Endothelial cell of umbilical vein (primary cell): ENCODE measurements around the gene SERTAD1. TPM values are rescaled to one million over a fixed set of nuclear protein-coding genes. Genes with fewer than 3 reads are reported as not detected.

Experiments
- BruUV-seq: library from RNA; stranded (reverse); fragments of 400-500 nt; replicated peaks from 2 replicates; lab custom pipeline; 2021; lab: Mats Ljungman, UMichigan
- CTCF ChIA-PET: fragments of 300-600, 350-600 bp; sonication (Branson Sonifier 250); formaldehyde crosslinking; loops from one replicate; lab custom pipeline; 2021; ENCODE audit warnings: antibody characterized with exemption, inconsistent platforms; lab: Charles Lee
- POLR2A ChIA-PET: fragments of 300-600, 350-600 bp; sonication (Branson Sonifier 250); formaldehyde crosslinking; loops from one replicate; lab custom pipeline; 2021; ENCODE audit warnings: antibody characterized with exemption, inconsistent platforms; lab: Charles Lee
- DNase-seq: peaks from one replicate; pipeline ENCODE4 v3.0.0-alpha.2; 2011; ENCODE audit warnings: low read depth, low spot score
- FAIRE-seq: peaks from 2 replicates; lab custom pipeline; 2011; peaks lifted over from hg19 to GRCh38; lab: Jason Lieb, UNC
- H2AFZ ChIP-seq: 2 replicates; pipeline ENCODE4 v1.6.0; 2012; ENCODE audit warnings: low read depth, low read length, control low read depth, inconsistent platforms
- H3K27ac ChIP-seq: 2 replicates; pipeline ENCODE4 v1.5.1; 2011; ENCODE audit warnings: low read depth, mild to moderate bottlenecking, control low read depth, low read length, moderate library complexity; ENCODE audit not compliant: insufficient read depth
- H3K27me3 ChIP-seq, 2 experiments: 2 replicates each; pipeline versions ENCODE4 v1.6.0 to v1.6.1; 2011; ENCODE audit warnings: low read length in 2 of 2, mixed read lengths in 1 of 2; ENCODE audit not compliant: control insufficient read depth in 2 of 2, insufficient read depth in 2 of 2
- H3K36me3 ChIP-seq, 2 experiments: 2 replicates in 1 of 2; 3 replicates in 1 of 2; pipeline ENCODE4 v1.5.1; 2011; ENCODE audit warnings: low read length in 2 of 2, mild to moderate bottlenecking in 1 of 2, moderate library complexity in 1 of 2; ENCODE audit not compliant: control insufficient read depth in 2 of 2, insufficient read depth in 2 of 2; ENCODE audit errors: extremely low read depth in 1 of 2
- H3K4me1 ChIP-seq: 3 replicates; pipeline ENCODE4 v1.5.1; 2011; ENCODE audit warnings: mild to moderate bottlenecking, low read length; ENCODE audit not compliant: control insufficient read depth, insufficient read depth; ENCODE audit errors: extremely low read depth
- H3K4me2 ChIP-seq: 2 replicates; pipeline ENCODE4 v1.6.1; 2011; ENCODE audit warnings: low read length, control low read depth, mixed read lengths; ENCODE audit not compliant: insufficient read depth
- H3K4me3 ChIP-seq, 3 experiments: fragments of 200-600 bp in 1 of 3; sonication (generic), shearing (Covaris generic) in 1 of 3; replicated peaks in 1 of 3; 2 replicates each; pipeline ENCODE4 v1.5.1; 2011 to 2016; ENCODE audit warnings: control low read depth in 3 of 3, low read length in 3 of 3, mild to moderate bottlenecking in 2 of 3, inconsistent platforms in 1 of 3, low read depth in 1 of 3, moderate library complexity in 1 of 3; ENCODE audit not compliant: insufficient read depth in 1 of 3
- H3K79me2 ChIP-seq: 2 replicates; pipeline ENCODE4 v1.6.0; 2012; ENCODE audit warnings: low read length, inconsistent platforms; ENCODE audit not compliant: control insufficient read depth, insufficient read depth
- H3K9ac ChIP-seq: replicated peaks from 2 replicates; pipeline ENCODE3; 2011; ENCODE audit warnings: low read length, control low read depth; ENCODE audit not compliant: insufficient read depth; ENCODE audit errors: extremely low read depth
- H3K9me1 ChIP-seq: replicated peaks from 3 replicates; pipeline ENCODE4 v1.6.0; 2011; ENCODE audit warnings: mild to moderate bottlenecking, low read length; ENCODE audit not compliant: control insufficient read depth, insufficient read depth; ENCODE audit errors: extremely low read depth
- H3K9me3 ChIP-seq: replicated peaks from 2 replicates; pipeline ENCODE4 v1.5.1; 2012; ENCODE audit warnings: low read length, inconsistent platforms; ENCODE audit not compliant: control insufficient read depth, insufficient read depth
- H4K20me1 ChIP-seq: replicated peaks from 2 replicates; pipeline ENCODE3; 2011; ENCODE audit warnings: mild to moderate bottlenecking, low read length; ENCODE audit not compliant: control insufficient read depth, insufficient read depth; ENCODE audit errors: extremely low read depth
- EZH2 ChIP-seq: IDR thresholded peaks from 2 replicates; pipeline ENCODE4 v1.6.1; 2012; ENCODE audit warnings: borderline replicate concordance, low read depth, mild to moderate bottlenecking, moderate library complexity, low read length, inconsistent platforms; ENCODE audit not compliant: severe bottlenecking
- FOS ChIP-seq: IDR thresholded peaks from 2 replicates; pipeline ENCODE4 v1.6.1; 2011; ENCODE audit warnings: mild to moderate bottlenecking, low read length, moderate library complexity, borderline replicate concordance; ENCODE audit not compliant: insufficient read depth
- GATA2 ChIP-seq: IDR thresholded peaks from 2 replicates; pipeline ENCODE4 v1.7.0; 2011; ENCODE audit warnings: low read depth, mild to moderate bottlenecking, moderate library complexity, mixed read lengths, low read length; ENCODE audit not compliant: insufficient read length, insufficient read depth
- JUN ChIP-seq: IDR thresholded peaks from 2 replicates; pipeline ENCODE4 v1.6.1; 2011; ENCODE audit warnings: borderline replicate concordance, low read depth; ENCODE audit not compliant: insufficient read length, insufficient read depth
- MAX ChIP-seq: IDR thresholded peaks from 2 replicates; pipeline ENCODE4 v1.6.1; 2011; ENCODE audit not compliant: insufficient read depth, insufficient read length
- MYC ChIP-seq: IDR thresholded peaks from one replicate; pipeline ENCODE4 v1.6.1; 2011; ENCODE audit warnings: mild to moderate bottlenecking, low read depth, low read length
- POLR2A ChIP-seq: IDR thresholded peaks from 2 replicates; pipeline ENCODE4 v1.6.1; 2012; ENCODE audit warnings: low read depth, mild to moderate bottlenecking, control low read depth, low read length
- POLR2AphosphoS5 ChIP-seq: IDR thresholded peaks from 2 replicates; pipeline ENCODE4 v1.6.1; 2012; ENCODE audit warnings: low read depth, mild to moderate bottlenecking, control low read depth, low read length, moderate library complexity; ENCODE audit not compliant: insufficient read depth
- dilution Hi-C: fragments of 300-500 bp; cut with MboI; formaldehyde crosslinking; loops from one replicate; pipeline ENCODE4 v1.15.0; 2019; ENCODE audit warnings: low sequenced_read_pairs; ENCODE audit not compliant: extremely low pct_ligation_motif_present
- intact Hi-C: fragments of 100-400 bp; cut with micrococcal nuclease; formaldehyde crosslinking; loops from one replicate; pipeline ENCODE4 v1.10.0; 2022
- polyA plus RNA-seq, 4 experiments: library from polyadenylated mRNA; depleted of rRNA in 3 of 4; stranded (reverse) in 3 of 4; unstranded in 1 of 4; fragments of >200 nt; gene quantifications; 2 replicates each; pipeline versions ENCODE4 v1.2.1 to v1.2.3, GENCODE V29; 2011 to 2012; ENCODE audit warnings: missing spikeins in 1 of 4
- total RNA-seq: library from RNA; stranded (reverse); gene quantifications from 2 replicates; pipeline ENCODE4 v1.2.3, GENCODE V29; 2021
- TF ChIP-seq, protein P1 (sequence below), 2 donors: IDR thresholded peaks; 1 replicate in 1 of 2; 2 replicates in 1 of 2; pipeline ENCODE4 v1.5.1; 2011; ENCODE audit warnings: low read length in 2 of 2, mild to moderate bottlenecking in 2 of 2, moderate library complexity in 2 of 2, control low read depth in 1 of 2, inconsistent platforms in 1 of 2, low read depth in 1 of 2; ENCODE audit not compliant: insufficient read depth in 1 of 2; ENCODE audit errors: extremely low read depth in 1 of 2

Gene SERTAD1
- total and polyA plus RNA-seq, 2 donors (not counting 3 experiments of a cell fraction or from before 2014, with no cell fraction given), result 8.8 to 15.3 TPM

- peaks cover 0 to 21% of the 10 kb centered on the region in 2 experiments for H3K36me3 ChIP-seq
- H3K9me3 ChIP-seq, result no peaks in the 10 kb centered on the region
- BruUV-seq, result no TSS peak
- H3K4me1 ChIP-seq, result no peaks in the 10 kb centered on the region
- H3K79me2 ChIP-seq, result no peaks in the 10 kb centered on the region
- dilution Hi-C loops (no loop called here), intact Hi-C loops (no loop called here)
- FAIRE-seq (no peak), DNase-seq (no peak)
- POLR2A ChIA-PET, result interaction anchor here (0.6 kb wide), 1 partner anchor 10 kb away, joined by 3 read pairs; no protein-coding TSS in a partner anchor
- H4K20me1 ChIP-seq, result no peaks in the 10 kb centered on the region
- H3K4me2 ChIP-seq, result no peak overlapping the region
- H2AFZ ChIP-seq, result no peak overlapping the region
- no peaks in the 10 kb centered on the region for H3K27me3 ChIP-seq
- TF ChIP-seq JUN, result no peak
- TF ChIP-seq GATA2, result no peak
- TF ChIP-seq, protein P1, sequence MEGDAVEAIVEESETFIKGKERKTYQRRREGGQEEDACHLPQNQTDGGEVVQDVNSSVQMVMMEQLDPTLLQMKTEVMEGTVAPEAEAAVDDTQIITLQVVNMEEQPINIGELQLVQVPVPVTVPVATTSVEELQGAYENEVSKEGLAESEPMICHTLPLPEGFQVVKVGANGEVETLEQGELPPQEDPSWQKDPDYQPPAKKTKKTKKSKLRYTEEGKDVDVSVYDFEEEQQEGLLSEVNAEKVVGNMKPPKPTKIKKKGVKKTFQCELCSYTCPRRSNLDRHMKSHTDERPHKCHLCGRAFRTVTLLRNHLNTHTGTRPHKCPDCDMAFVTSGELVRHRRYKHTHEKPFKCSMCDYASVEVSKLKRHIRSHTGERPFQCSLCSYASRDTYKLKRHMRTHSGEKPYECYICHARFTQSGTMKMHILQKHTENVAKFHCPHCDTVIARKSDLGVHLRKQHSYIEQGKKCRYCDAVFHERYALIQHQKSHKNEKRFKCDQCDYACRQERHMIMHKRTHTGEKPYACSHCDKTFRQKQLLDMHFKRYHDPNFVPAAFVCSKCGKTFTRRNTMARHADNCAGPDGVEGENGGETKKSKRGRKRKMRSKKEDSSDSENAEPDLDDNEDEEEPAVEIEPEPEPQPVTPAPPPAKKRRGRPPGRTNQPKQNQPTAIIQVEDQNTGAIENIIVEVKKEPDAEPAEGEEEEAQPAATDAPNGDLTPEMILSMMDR (IDR thresholded peaks at IDR 0.05; ENCODE audit: extremely low read depth in 1 of 2, insufficient read depth in 1 of 2, low read depth in 1 of 2, low read length in 2 of 2), result no peak
- no peak for TF ChIP-seq POLR2AphosphoS5
- H3K4me3 ChIP-seq, result no peak overlapping the region
- no peak overlapping the region for H3K27ac ChIP-seq
- no peak overlapping the region for H3K9ac ChIP-seq
- CTCF ChIA-PET, result no interaction called here
- no peaks in the 10 kb centered on the region for H3K9me1 ChIP-seq
Measured at GRCh38 chr19:40374084-40374483, 51.7 kb downstream of the SERTAD1 start.

GRCh38 chr19:40371802-40372122 is 54.0 kb downstream of the SERTAD1 start:
- DNase-seq (no peak), FAIRE-seq (no peak)
- no peak overlapping the region for H3K4me3 ChIP-seq
- no peaks in the 10 kb centered on the region for H3K79me2 ChIP-seq
- dilution Hi-C loops, result no loop called here
- ChIA-PET CTCF (interaction anchor here (0.9 kb wide), 1 partner anchor 15 kb away, joined by 3 read pairs; no protein-coding TSS in a partner anchor), POLR2A (no interaction called here)
- TF ChIP-seq GATA2 (no peak), MAX (no peak), POLR2A (no peak), JUN (no peak), POLR2AphosphoS5 (no peak), MYC (no peak), EZH2 (no peak), FOS (no peak)
- TF ChIP-seq, protein P1 (IDR thresholded peaks at IDR 0.05; ENCODE audit: extremely low read depth in 1 of 2, insufficient read depth in 1 of 2, low read depth in 1 of 2, low read length in 2 of 2), result no peak
- intact Hi-C loops, result no loop called here
- H3K27ac ChIP-seq, result no peak overlapping the region
- H3K4me2 ChIP-seq, result no peak overlapping the region
- no TSS peak for BruUV-seq
- H3K9ac ChIP-seq, result no peak overlapping the region
- H2AFZ ChIP-seq, result no peak overlapping the region
- H3K36me3 ChIP-seq, result peaks cover 0 to 11% of the 10 kb centered on the region in 2 experiments
- H3K27me3 ChIP-seq, result no peaks in the 10 kb centered on the region
- no peaks in the 10 kb centered on the region for H3K9me1 ChIP-seq
- no peaks in the 10 kb centered on the region for H4K20me1 ChIP-seq
- no peaks in the 10 kb centered on the region for H3K4me1 ChIP-seq
- H3K9me3 ChIP-seq, result no peaks in the 10 kb centered on the region
